CD1c-positive myeloid dendritic cell (primary cell): ENCODE measurements around the gene CRTC1.

Experiments used
- DNase-seq: peaks from one replicate; pipeline ENCODE4 v3.0.0-alpha.2; 2016; ENCODE audit errors: extremely low spot score

CRTC1 gene

DNA sequence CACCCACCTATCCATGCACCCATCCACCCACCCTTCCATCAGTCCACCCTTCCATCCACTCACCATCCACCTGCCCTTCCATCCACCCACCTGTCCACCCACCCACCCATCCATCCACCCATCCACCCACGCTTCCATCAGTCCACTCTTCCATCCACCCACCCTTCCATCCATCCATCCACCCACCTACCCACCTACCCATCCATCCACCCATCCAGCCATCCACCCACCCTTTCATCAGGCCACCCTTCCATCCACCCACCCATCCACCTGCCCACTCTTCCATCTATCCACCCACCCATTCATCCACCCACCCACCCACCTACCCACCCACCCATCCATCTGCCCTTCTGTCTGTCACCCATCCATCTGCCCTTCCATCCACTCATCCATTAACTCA is 29.6 kb upstream of the CRTC1 start:
- no peak for DNase-seq

DNA sequence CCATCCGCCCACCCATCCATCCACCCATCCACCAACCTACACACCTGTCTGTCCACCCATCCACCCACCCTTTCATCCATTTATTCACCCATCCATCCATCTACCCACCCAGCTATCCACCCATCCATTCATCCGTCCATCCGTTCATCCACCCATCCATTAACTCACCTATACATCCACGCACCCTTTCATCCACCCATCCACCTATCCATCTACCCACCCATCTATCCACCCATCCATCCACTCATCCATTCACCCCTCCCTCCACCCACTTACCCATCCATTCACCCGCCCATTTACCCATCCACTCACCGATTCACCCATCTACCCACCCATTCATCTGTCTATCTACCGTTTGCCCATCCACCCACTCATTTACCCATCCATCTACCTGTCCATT is 29.0 kb upstream of the CRTC1 start:
- DNase-seq = no peak

DNA sequence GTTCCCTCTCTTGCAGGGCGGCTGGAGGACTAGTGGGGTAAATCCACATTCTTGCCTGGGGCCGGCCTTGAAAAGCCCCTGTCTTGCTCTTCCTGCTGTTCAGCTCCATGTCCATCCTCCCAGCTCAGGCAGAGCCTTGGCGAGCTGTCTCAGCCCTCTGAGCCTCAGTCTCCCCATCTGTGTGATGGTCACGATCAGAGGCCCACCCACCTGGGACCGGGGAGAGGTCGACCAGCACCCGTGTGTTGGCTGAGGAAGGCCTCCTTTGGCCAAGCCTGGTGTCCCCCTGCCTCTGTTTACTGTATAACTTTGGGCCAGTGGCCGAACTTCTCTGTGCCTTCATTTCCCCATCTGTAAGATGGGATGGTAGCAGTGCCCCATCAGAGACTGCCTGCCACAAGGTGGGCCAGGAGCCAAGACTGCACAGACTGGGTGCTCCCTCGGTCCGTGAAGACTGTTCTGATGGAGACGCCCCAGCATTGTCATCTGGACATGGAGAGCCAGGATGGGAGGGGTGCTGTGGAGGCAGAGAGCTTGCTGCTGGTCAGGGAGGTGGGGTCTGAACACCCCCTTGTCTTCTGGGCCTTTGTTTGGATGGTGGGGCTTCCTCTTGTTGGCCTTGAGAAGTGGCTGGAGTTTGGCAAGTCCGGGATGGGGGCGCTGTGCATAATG is 28.2 kb upstream of the CRTC1 start:
- DNase-seq = no peak

DNA sequence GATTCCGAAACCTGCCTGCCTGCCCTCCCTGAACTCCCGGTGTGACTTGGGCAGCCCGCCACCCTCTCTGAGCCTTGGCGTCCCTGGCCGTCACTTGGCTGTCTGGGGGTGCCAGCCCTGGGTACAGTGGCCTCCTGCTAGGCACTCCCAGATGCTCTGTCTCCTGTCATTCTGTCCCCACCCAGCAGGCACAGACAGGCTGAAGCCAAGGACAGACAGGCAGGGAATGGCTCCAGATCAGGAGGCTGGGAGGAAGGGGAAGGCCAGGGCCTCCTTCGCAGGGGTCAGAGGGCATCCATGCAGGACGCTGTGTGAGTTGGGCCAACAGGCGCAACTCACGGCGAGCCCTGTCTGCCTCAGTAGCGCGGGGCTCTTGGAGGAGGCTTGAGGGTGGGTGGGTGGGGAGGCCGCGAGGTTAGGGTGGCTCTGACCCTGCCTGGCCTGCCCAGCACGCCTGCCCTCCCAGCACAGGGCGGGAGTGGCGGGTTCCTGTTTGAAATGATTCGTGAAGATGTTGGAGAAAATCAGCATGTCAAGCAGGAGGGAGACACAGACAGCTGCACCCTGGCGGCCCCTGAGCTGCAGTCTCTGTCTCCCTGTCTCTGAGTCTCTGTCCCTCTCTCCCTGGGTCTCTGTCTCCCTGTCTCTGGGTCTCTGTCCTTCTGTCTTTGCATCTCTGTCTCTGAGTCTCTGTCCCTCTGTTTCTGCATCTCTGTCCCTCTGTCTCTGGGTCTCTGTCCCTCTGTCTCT is 27.0 kb upstream of the CRTC1 start:
- peak; percentile 24 for DNase-seq

DNA sequence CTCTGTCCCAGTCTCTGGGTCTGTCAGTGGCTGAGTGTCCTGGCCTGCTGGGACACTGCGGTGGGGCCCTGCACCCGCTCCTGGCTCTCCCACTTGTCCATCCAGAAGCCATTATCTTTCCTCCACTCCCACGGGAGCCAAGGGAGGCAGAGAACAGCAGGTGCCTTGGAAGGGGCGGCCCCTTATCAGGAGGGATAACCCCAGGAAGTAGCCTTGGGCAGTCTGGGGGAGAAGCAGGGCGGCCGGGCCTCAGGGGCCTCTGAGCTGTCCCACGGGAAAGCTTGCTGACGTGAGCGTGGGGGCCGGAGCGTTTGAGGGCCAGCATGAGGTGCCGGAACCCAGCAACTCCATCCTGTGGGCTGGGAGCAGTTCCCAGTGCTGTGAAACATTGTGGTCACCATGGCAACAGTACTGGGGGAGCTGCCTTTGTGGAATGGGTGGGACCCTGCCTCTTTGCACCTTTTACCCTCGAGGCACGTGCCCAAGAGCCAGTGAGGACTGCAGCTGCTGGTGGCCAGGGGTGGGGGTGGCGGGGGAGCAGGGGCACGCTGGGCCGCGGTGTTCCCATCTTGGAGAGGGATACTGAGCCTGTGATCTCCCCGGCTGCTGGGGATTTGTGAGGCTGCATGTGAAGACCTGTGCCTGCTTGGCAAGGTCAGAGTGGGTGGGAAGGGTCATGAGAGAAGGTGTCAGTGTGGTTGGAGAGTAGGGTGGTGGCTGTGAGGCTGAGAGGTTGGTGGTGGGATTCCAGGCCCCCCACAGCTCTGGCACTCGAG is 25.7 kb upstream of the CRTC1 start:
- DNase-seq = no peak

DNA sequence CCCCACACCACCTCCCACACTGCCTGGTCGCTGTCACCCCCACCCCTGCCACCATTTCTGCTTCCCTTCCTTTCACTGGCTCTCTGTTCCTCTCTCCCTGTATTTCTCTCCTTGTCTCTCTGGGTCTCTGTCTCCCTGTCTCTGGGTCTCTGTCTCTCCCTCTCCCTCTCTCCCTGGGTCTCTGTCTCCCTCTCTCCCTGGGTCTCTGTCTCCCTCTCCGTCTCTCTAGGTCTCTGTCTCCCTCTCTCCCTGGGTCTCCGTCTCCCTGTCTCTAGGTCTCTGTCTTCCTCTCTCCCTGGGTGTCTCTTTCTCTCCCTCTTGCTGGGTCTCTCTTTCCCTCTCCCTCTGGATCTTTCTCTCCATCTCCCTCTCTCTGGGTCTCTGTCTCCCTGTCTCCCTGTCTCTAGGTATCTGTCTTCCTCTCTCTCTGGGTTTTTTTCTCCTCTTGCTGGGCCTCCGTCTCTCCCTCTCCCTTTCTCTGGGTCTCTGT is 25.1 kb upstream of the CRTC1 start:
- DNase-seq = no peak

DNA sequence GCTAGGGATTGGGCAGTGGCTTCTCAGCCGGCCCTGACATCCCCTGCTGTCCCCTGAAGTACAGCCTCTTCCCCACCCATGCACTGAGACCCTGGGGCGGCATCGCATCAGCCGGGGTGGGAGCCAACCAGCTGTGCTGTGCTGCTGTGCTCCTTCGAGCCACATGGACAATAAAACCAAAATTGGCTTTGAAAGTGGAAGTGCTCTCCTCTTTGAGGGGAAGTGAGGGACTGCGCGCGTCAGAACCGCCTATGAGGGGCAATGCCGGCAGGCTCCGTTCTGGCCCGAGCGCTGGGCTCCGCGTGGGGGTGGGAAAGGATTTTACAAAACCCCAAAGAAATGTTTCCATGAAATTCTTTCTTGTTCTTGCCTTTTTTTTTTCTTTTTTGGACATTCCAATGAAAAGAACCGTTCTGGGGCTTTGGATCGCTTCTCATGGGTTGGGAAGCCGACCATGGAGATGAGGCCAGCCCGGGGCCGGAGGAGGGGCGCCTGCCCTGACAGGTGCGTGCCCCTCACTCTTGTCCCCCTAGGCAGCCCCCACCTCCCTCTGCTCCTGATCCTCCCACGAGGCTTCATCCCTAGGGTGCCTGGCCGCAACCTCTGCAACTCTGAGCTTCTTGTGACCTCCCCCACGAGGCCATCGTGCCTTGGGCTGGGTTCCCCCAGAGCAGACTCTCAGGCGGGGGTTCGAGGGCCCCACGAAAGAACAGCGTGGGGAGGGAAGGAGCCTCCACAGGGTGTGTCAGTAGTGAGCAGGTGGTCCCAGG is 24.0 kb upstream of the CRTC1 start:
- DNase-seq = peak; percentile 81

DNA sequence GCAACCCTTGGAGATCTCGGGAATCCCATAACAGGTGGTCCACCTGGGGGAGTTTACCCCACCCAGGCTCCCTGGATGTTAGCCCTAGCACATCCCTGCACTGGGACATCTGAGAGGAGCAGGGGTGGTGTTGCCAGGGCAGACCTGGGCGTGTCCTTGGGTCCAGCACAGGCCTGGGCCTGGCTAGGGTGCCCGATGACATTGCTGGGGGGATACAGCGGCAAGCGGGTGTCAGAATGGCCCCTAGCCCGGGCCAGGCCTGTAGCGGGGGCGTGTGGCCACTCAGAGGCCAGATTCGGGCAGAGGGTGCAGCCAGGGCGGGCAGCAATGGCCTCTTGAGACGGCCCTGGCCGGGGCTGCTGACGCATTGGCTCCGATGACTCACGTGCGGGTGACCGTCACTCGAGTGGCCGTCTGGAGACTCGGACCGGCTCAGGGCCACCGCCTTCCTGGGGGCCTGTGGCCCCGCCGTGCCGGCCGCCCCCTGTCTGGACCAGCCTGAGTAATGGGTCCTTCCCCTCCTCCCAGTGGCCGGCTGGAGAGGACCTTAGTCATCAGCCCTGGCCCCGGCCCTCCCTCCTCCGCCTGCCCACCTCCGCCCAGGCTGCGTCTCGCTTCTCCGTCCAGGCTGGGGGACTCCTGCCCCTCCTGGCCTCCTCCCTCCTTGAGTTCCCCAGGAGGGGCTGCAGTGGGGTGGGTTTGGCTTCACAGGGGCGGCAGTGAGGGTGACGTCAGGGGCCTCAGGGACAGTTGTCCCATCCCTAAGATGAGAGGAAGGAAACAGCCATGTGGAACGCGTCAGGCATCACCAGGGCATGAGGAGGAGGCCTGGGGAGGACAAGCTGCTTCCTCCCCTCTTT is 23.2 kb upstream of the CRTC1 start:
- DNase-seq = peak; percentile 92

DNA sequence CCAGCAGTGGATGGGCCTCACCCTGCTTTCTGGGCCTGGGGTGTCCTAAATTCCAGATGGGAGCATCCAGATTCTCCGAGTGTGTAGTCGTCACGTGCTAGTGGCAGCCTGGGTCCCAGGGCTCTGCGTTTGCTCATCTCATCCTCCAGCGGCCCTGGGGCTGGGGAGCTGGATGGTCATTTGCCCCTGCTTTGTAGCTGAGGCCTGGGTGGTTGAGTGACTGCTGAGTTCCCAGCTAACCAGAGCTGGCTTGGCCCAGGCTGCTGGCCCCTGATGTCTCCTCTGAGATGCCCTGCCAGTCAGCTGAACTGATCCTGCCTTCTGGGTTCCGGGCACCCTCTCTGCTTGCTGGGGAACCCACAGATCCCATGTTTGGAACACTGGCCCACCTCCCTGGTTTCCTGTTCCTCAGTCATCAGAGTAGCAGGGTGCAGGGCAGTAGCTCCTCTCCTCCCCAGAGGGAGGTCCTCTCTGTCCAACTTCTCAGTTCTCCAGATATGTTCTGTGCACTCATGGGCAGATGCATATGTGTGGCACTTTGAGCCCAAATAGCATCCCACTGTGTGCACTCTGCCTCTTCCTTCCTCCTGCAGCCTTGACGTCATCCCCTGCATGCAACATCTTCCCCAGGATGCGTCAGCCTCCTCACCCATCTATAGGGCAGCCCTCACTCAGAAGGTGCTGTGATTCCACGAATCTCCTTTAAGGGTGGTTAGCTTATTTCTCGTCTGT is 22.4 kb upstream of the CRTC1 start:
- peak; percentile 84 for DNase-seq

DNA sequence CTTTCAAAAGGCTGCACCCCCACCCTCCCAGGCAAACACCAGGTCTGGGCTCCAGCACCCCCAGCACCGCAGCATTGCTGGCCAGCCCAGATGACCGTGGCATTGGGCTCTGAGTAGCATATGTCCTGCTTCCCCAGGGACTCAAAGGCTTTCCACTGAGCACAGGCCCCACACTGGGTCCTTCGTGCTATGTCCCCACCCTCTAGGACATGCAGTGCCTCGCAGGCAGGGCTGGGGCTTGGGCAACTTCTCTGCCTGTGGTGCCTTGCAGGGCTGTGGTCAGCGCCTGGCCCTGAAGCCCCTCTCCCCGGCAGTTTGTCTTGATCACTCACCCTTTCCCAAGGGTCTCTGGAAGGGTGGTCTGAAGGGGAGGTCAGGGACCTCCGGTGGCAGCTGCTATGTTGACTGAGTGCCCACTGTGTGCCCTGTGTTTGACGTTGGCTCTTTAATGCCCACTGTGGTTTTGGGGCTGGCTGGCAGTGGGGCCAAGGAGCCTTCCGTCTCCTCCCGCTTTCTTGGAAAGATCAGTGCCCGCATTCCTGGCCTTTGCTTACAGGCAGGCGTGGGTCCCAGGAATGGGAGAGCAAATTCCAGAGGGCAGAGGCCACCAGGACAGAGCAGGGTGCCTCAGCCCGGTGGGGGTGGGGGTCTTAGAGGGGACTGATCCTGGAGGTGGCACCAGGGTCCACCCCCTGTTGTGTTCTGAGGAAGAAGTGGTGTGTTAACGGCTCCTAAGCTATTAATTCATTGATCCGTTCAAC is 20.3 kb upstream of the CRTC1 start:
- DNase-seq = no peak

DNA sequence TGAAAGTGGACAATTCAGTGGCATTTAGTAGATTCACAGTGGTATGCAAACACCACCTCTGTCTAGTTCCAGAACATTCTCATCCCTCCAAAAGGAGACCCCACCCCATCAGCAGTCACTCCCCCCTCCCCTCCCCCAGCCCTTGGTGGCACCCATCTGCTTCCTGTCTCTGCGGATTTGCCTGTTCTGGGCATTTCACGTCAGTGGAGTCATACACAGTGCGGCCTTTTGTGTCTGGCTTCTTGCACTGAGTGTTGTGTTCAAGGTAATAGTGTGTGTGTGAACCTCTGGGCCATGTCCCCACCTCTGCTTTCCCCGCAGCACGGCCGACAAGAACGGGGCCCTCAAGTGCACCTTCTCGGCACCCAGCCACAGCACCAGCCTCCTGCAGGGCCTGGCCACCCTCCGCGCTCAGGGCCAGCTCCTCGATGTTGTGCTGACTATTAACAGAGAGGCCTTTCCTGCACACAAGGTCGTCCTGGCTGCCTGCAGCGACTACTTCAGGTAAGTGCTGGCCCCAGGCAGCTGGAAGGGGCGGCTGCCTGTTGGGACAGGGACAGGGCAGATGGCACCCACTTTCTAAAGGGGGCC is 19.4 kb upstream of the CRTC1 start:
- DNase-seq = no peak

DNA sequence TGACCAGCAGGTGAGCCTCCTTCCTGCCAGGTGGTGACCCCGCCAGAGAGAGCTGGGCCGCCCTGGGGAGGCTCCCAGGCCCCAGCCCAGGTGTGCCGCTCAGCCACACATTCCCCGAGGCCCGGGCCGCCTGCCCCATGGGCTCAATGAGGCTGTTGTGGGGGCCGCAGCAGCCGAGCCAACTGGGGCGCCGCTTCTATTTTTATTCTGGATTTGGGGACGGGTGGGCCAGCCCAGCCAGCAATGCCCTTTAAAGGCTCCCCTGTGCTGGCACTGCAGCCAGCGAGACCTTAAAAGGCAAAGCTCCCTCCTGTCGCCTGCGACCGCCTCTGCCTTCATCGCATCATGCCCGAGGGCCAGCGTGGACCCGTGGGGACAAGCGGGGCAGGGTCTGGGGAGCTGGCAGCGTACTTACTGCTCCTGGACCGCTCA is 17.7 kb upstream of the CRTC1 start:
- no peak for DNase-seq

DNA sequence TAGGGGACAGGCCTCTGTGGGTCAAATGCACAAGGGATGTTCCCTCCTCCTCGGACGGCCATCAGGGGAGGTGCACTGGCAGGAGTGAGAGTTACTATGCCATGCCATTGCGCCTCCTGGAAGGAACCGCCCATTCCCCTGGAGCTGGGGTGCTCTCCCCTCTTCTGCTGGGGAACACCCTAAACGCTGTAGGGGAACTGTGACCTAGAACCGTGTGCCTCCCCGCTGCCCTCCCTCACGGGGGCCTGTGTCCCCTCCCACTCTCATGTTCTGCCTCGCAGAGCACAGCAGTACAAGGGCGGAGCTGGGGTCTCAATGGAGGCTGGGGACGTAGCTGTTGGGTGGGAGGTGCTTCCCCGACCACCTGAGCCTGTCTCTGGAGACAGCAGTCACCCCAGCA is 17.2 kb upstream of the CRTC1 start:
- DNase-seq = no peak

DNA sequence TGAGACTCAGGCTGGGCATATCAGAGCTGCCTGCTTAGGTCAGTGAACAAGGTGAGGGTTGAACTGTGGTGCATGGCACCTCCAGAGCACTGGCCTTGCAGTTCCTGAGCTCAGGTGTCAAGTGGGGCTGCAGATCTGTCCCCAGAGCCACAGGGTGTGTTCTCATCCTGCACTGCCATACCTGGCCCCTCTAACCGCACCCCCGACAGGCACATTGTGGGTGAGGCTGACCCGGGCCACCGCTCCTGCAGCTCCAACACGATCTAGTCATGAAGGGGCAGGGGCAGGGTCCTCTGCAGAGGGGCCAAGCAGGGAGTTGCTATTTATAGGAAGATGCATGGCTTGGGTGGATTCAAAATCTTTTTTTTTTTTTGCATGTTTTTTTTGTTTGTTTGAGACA is 16.7 kb upstream of the CRTC1 start:
- no peak for DNase-seq

DNA sequence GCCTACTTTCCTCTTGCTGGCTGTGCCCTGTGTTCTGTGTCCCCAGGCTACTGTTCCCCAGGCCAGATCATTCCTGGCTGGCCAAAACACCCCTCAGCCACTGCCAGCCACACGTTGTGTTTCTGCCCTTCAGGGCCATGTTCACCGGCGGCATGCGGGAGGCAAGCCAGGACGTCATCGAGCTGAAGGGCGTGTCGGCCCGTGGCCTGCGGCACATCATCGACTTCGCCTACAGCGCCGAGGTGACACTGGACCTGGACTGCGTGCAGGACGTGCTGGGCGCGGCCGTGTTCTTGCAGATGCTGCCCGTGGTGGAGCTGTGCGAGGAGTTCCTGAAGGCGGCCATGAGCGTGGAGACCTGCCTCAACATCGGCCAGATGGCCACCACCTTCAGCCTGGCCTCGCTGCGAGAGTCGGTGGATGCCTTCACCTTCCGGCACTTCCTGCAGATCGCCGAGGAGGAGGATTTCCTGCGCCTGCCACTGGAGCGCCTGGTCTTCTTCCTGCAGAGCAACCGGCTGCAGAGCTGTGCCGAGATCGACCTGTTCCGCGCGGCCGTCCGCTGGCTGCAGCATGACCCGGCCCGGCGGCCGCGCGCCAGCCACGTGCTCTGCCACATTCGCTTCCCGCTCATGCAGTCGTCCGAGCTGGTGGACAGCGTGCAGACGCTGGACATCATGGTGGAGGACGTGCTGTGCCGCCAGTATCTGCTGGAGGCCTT is 15.8 kb upstream of the CRTC1 start:
- DNase-seq = no peak

DNA sequence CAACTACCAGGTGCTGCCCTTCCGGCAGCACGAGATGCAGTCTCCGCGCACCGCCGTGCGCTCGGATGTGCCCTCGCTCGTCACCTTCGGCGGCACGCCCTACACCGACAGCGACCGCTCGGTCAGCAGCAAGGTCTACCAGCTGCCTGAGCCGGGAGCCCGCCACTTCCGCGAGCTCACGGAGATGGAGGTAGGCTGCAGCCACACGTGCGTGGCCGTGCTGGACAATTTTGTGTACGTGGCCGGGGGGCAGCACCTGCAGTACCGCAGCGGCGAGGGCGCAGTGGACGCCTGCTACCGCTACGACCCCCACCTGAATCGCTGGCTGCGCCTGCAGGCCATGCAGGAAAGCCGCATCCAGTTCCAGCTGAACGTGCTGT is 15.2 kb upstream of the CRTC1 start:
- no peak for DNase-seq

DNA sequence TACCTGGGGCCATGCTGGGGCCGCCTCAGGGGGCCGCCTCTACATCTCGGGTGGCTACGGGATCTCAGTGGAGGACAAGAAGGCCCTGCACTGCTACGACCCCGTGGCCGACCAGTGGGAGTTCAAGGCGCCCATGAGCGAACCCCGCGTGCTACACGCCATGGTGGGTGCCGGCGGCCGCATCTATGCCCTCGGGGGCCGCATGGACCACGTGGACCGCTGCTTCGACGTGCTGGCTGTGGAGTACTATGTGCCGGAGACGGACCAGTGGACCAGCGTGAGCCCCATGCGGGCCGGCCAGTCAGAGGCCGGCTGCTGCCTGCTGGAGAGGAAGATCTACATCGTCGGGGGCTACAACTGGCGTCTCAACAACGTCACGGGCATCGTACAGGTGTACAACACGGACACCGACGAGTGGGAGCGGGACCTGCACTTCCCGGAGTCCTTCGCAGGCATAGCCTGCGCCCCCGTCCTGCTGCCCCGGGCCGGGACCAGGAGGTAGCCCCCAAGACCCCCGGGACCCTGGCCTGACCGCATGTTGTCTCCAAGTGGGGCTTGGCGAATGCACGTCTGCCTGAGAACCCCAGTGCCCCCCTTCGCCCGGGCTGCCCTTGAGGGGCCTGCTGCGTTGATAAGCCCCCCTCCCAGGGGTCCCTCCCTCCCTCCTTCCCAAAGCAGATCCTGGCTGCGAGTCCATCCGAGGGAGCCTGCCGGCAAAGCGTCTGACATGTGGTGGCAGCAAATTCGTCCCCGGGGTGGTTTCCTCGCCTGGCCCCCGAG is 14.5 kb upstream of the CRTC1 start:
- no peak for DNase-seq

DNA sequence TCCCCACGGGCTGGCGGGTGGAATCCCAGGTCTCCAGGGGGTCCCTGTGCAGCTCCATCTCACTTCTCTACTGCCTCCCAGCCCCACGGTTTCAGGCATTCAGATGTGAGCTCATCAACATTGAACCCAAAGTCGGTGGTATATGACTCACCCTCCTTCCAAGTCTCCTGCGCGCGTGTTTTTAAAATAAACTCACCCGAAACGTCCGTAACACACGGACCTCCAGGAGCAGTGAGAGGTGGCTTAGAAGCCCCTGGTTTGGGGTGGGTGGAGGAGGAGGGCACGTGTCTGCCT is 14.0 kb upstream of the CRTC1 start:
- no peak for DNase-seq
